HG03108 (cell line): ENCODE results near the gene SH3BP4.
"Not testable (repeated sequence)": the region's sequence is repeated elsewhere in the genome, so short reads cannot be mapped to it uniquely, and the experiment has no call there.

Experiments
- ATAC-seq: cut with Tn5 transposase; IDR thresholded peaks from one replicate; pipeline ENCODE4 v1.9.1; 2021; ENCODE audit warnings: moderate library complexity; ENCODE audit not compliant: unreplicated experiment

SH3BP4 gene

GRCh38 chr2:235011929-235012631, 60.3 kb downstream of the SH3BP4 start:
- ATAC-seq: no peak

GRCh38 chr2:235017441-235017840, 65.6 kb downstream of the SH3BP4 start:
- no peak for ATAC-seq

- ATAC-seq: no peak
Measured at GRCh38 chr2:235018838-235019237, 67.0 kb downstream of the SH3BP4 start.

- ATAC-seq: not testable (repeated sequence)
Measured at GRCh38 chr2:235020141-235020540, 68.3 kb downstream of the SH3BP4 start.

- no peak for ATAC-seq
Measured at GRCh38 chr2:235021752-235022151, 69.9 kb downstream of the SH3BP4 start.

GRCh38 chr2:235024191-235024860, 72.5 kb downstream of the SH3BP4 start:
- ATAC-seq: no peak

GRCh38 chr2:235024931-235025773, 73.3 kb downstream of the SH3BP4 start:
- no peak for ATAC-seq

GRCh38 chr2:235025800-235026536, 74.2 kb downstream of the SH3BP4 start:
- ATAC-seq: no peak

GRCh38 chr2:235026649-235027557, 75.1 kb downstream of the SH3BP4 start:
- no peak for ATAC-seq

GRCh38 chr2:235027558-235028214, 75.9 kb downstream of the SH3BP4 start:
- no peak for ATAC-seq

- no peak for ATAC-seq
Measured at GRCh38 chr2:235028646-235029045, 76.8 kb downstream of the SH3BP4 start.

- ATAC-seq: no peak
Measured at GRCh38 chr2:235029054-235029453, 77.2 kb downstream of the SH3BP4 start.

GRCh38 chr2:235030126-235030525, 78.3 kb downstream of the SH3BP4 start:
- no peak for ATAC-seq

GRCh38 chr2:235030936-235031335, 79.1 kb downstream of the SH3BP4 start:
- ATAC-seq: no peak

- no peak for ATAC-seq
Measured at GRCh38 chr2:235031686-235032373, 80.0 kb downstream of the SH3BP4 start.

- ATAC-seq: no peak
Measured at GRCh38 chr2:235032466-235032865, 80.6 kb downstream of the SH3BP4 start.

- no peak for ATAC-seq
Measured at GRCh38 chr2:235032949-235033348, 81.1 kb downstream of the SH3BP4 start.

GRCh38 chr2:235034265-235035118, 82.7 kb downstream of the SH3BP4 start:
- no peak for ATAC-seq
